NB4 (cell line): ENCODE data around the gene TACR3.

Experiments used
- CTCF ChIP-seq: IDR thresholded peaks from one replicate; pipeline ENCODE4 v1.5.1; 2012; ENCODE audit warnings: low read depth, low read length
- MAX ChIP-seq: IDR thresholded peaks from 2 replicates; pipeline ENCODE4 v1.6.1; 2011; ENCODE audit warnings: low read depth, low read length
- MYC ChIP-seq: IDR thresholded peaks from 2 replicates; pipeline ENCODE4 v1.6.1; 2011; ENCODE audit warnings: low read depth, low read length
- POLR2A ChIP-seq: IDR thresholded peaks from 2 replicates; pipeline ENCODE4 v1.6.1; 2011; ENCODE audit warnings: mild to moderate bottlenecking; ENCODE audit not compliant: insufficient read length; ENCODE audit errors: extremely low read depth

- no peak for TF ChIP-seq CTCF
- TF ChIP-seq POLR2A, result no peak
- TF ChIP-seq MAX, result no peak
- TF ChIP-seq MYC, result no peak
Measured at GRCh38 chr4:103754844-103755243, 35.1 kb upstream of the TACR3 start.
